OCI-LY3 (cell line): Measurements from ENCODE around the gene PSMC3.

ENCODE experiments used
- H2AFZ ChIP-seq: fragments of 200-600, 300-600 bp; shearing (Covaris generic); 2 replicates; pipeline ENCODE4 v1.6.0; 2014; ENCODE audit warnings: antibody characterized with exemption, low read depth, low read length
- H3K27ac ChIP-seq: fragments of 200-600, 300-600 bp; sonication (generic); 2 replicates; pipeline ENCODE4 v1.5.1; 2014; ENCODE audit warnings: mild to moderate bottlenecking, low read length, moderate library complexity, mixed read lengths
- H3K27me3 ChIP-seq: fragments of 200-600, 300-600 bp; sonication (generic); 2 replicates; pipeline ENCODE4 v1.6.1; 2014; ENCODE audit warnings: low read depth, low read length, mixed read lengths
- H3K36me3 ChIP-seq: fragments of 200-600, 300-600 bp; sonication (generic); replicated peaks from 2 replicates; pipeline ENCODE3; 2014; ENCODE audit warnings: low read depth, low read length, mixed read lengths
- H3K4me1 ChIP-seq: fragments of 300-600, 200-600 bp; sonication (generic); 2 replicates; pipeline ENCODE4 v1.6.1; 2014; ENCODE audit warnings: low read length, mixed read lengths
- H3K4me2 ChIP-seq: fragments of 200-600, 300-600 bp; sonication (generic); 2 replicates; pipeline ENCODE4 v1.6.1; 2014; ENCODE audit warnings: low read length, mixed read lengths
- H3K4me3 ChIP-seq: fragments of 300-600, 200-600 bp; sonication (generic); 2 replicates; pipeline ENCODE4 v1.5.1; 2014; ENCODE audit warnings: antibody characterized with exemption, mild to moderate bottlenecking, low read length, moderate library complexity
- H3K79me2 ChIP-seq: fragments of 300-600, 200-600 bp; shearing (Covaris generic); 2 replicates; pipeline ENCODE4 v1.6.1; 2014; ENCODE audit warnings: mild to moderate bottlenecking, low read length, mixed read lengths
- H3K9ac ChIP-seq: fragments of 300-600, 200-600 bp; shearing (Covaris generic); 2 replicates; pipeline ENCODE4 v1.6.0; 2014; ENCODE audit warnings: mild to moderate bottlenecking, low read length, moderate library complexity
- H3K9me3 ChIP-seq: fragments of 200-600, 300-600 bp; shearing (Covaris generic); 2 replicates; pipeline ENCODE4 v1.6.1; 2014; ENCODE audit warnings: low read length, mixed read lengths; ENCODE audit not compliant: insufficient read depth
- H4K20me1 ChIP-seq: fragments of 200-600, 300-600 bp; sonication (generic); 2 replicates; pipeline ENCODE4 v1.6.1; 2016; ENCODE audit warnings: low read length, mixed read lengths; ENCODE audit not compliant: insufficient read depth
- EZH2phosphoT487 ChIP-seq: fragments of 200-600 bp; shearing (Covaris generic); IDR thresholded peaks from 2 replicates; pipeline ENCODE4 v1.6.1; 2018; ENCODE audit warnings: antibody characterized with exemption, mixed run types, low read depth
- TF ChIP-seq, protein P1 (sequence below): fragments of 200-600, 300-600 bp; sonication (generic); IDR thresholded peaks from 2 replicates; pipeline ENCODE4 v1.5.1; 2014; ENCODE audit warnings: antibody characterized with exemption, low read length, low read depth

The PSMC3 gene

DNA sequence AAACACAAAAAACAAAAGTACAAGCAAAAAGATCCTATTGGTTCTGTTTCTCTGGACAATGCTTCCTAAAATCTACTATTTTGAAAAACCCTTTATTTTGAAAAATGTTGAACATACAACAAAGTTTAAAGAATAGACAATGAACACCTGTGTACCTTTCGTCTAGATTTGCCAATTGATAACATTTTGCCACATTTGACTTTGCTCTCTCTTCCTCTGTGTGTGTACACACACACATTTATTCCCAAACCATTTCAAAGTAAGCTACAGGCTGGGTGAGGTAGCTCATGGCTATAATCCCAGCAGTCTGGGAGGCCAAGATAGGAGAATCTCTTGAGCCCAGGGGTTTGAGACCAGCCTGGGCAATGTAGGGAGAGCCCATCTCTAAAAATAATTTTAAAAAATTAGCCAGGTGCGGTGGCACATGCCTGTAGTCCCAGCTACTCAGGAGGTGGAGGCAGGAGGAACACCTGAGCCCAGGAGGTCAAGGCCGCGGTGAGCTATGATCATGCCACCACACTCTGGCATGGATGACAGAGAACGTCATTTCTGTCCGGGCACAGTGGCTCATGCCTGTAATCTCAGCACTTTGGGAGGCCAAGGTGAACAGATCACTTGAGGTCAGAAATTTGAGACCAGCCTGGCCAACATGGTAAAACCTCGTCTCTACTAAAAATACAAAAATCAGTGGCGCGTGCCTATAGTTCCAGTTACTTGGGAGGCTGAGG lies 5.3 kb upstream of the PSMC3 start:
- Histone ChIP-seq H3K4me3 (no peak overlapping the region), H3K36me3 (no peaks in the 10 kb centered on the region)
- TF ChIP-seq, protein P1, sequence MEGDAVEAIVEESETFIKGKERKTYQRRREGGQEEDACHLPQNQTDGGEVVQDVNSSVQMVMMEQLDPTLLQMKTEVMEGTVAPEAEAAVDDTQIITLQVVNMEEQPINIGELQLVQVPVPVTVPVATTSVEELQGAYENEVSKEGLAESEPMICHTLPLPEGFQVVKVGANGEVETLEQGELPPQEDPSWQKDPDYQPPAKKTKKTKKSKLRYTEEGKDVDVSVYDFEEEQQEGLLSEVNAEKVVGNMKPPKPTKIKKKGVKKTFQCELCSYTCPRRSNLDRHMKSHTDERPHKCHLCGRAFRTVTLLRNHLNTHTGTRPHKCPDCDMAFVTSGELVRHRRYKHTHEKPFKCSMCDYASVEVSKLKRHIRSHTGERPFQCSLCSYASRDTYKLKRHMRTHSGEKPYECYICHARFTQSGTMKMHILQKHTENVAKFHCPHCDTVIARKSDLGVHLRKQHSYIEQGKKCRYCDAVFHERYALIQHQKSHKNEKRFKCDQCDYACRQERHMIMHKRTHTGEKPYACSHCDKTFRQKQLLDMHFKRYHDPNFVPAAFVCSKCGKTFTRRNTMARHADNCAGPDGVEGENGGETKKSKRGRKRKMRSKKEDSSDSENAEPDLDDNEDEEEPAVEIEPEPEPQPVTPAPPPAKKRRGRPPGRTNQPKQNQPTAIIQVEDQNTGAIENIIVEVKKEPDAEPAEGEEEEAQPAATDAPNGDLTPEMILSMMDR: no peak
- no peak for TF ChIP-seq EZH2phosphoT487

DNA sequence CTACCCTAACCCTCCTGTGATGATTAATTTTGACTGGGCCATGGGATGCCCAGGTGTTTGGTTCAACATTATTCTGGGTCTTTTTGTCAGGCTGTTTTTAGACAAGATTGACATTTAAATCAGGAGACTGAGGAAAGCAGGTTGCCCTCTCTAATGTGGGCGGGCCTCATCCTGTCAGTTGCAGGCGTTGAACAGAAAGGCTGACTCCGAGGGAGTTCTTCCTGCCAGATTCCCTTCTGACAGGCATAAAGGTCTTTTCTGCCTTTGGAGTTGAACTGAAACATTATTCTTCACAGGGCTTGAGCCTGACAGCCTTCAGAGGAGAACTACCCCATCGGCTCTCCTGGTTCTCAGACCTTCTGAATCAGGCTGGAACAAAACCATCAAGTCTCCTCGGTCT lies 4.3 kb upstream of the PSMC3 start:
- Histone ChIP-seq H3K27ac (no peak overlapping the region), H3K4me3 (no peak overlapping the region), H2AFZ (no peak overlapping the region), H3K36me3 (no peaks in the 10 kb centered on the region), H3K27me3 (no peaks in the 10 kb centered on the region), H3K79me2 (peaks cover 7% of the 10 kb centered on the region), H3K4me1 (peaks cover 3% of the 10 kb centered on the region; the same call in 1 of the 2 replicates), H4K20me1 (no peaks in the 10 kb centered on the region), H3K4me2 (no peak overlapping the region), H3K9ac (no peak overlapping the region), H3K9me3 (no peaks in the 10 kb centered on the region)
- no peak for TF ChIP-seq EZH2phosphoT487
- TF ChIP-seq, protein P1: no peak

More for the DNA sequence above, 5.3 kb upstream of the PSMC3 start:
- no peaks in the 10 kb centered on the region for H4K20me1 ChIP-seq
- no peaks in the 10 kb centered on the region for H3K79me2 ChIP-seq
- H2AFZ ChIP-seq: no peak overlapping the region
- H3K4me1 ChIP-seq: peaks cover 3% of the 10 kb centered on the region; the same call in 1 of the 2 replicates
- no peak overlapping the region for H3K4me2 ChIP-seq
- H3K27ac ChIP-seq: no peak overlapping the region
- H3K9me3 ChIP-seq: no peaks in the 10 kb centered on the region
- H3K9ac ChIP-seq: no peak overlapping the region
- no peaks in the 10 kb centered on the region for H3K27me3 ChIP-seq

DNA sequence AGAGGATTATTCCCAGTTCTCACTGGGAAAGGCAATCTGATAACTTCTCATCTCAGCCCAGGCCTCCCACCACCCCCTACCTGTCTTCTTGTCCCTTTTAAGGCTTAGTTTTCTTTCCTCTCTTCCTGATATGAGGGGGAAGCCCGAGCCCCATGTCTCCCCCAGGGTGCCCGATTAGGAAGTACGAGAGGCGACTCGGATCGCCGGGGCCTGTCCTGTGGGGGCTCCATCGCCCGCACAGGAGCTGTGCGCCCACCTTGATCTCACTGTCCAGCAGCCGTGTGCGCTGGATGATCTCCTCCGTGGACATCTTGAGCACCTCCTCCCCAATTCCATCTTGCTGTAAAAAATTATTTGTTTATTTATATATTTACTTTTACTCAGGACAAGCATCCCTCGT lies 628 bp downstream of the PSMC3 start:
- H3K36me3 ChIP-seq: peaks cover 34% of the 10 kb centered on the region
- H3K79me2 ChIP-seq: peaks cover 26% of the 10 kb centered on the region
- peak overlapping the region; percentile 81 for H3K9ac ChIP-seq
- peak overlapping the region; percentile 96 for H3K4me2 ChIP-seq
- peak overlapping the region; percentile 76 for H3K27ac ChIP-seq
- no peak for TF ChIP-seq EZH2phosphoT487
- TF ChIP-seq, protein P1: no peak
- no peaks in the 10 kb centered on the region for H3K9me3 ChIP-seq
- H3K4me1 ChIP-seq: peaks cover 12% of the 10 kb centered on the region
- no peaks in the 10 kb centered on the region for H4K20me1 ChIP-seq
- no peaks in the 10 kb centered on the region for H3K27me3 ChIP-seq
- H2AFZ ChIP-seq: peak overlapping the region; percentile 89; the same call in 1 of the 2 replicates
- H3K4me3 ChIP-seq: peak overlapping the region; percentile 84

DNA sequence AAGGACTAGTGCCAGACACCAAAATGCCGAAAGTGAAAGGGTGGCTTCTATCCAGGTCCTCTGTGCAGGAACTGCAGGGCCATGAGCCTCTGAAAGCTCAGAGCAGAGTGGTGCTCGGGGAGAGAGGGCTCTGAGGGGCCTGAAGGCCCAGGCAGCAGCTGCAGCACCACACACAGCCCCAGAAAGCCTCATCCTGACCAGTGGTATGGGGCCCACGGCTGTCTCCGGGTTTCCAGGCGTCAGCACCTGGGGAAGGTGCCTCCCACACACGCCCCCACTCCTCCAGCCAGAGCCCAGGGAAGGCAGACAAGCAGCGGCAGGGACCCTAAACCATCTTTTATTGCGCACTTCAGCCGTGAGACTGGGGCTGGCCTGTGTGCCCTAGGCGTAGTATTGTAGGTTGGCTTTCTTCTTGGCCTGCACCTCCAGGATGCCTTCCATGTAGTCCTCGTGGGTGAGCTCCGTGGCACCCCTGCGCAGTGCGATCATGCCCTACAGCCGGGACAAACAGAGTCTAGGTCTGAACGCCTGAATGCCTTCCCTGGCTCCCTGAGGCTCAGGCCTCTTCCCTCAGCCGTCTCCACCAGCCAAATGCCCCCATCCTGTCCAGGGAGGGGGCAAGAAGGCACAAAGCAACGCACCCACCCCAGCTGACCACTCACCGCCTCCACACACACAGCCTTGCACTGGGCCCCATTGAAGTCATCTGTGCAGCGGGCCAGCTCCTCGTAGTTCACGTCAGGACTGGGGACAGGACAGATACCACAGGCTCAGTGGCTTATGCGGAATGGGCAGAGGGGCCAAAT lies 7.6 kb downstream of the PSMC3 start:
- no peak overlapping the region for H3K27ac ChIP-seq
- no peak overlapping the region for H3K9ac ChIP-seq
- no peaks in the 10 kb centered on the region for H3K9me3 ChIP-seq
- H3K4me3 ChIP-seq: no peak overlapping the region
- no peaks in the 10 kb centered on the region for H3K27me3 ChIP-seq
- TF ChIP-seq EZH2phosphoT487: no peak
- TF ChIP-seq, protein P1: no peak
- H3K79me2 ChIP-seq: 0 out of 2 replicates have a peak, but pooled peaks cover under 1% of the 10 kb centered on the region
- H2AFZ ChIP-seq: no peak overlapping the region
- H4K20me1 ChIP-seq: no peaks in the 10 kb centered on the region
- H3K4me1 ChIP-seq: no peaks in the 10 kb centered on the region
- H3K36me3 ChIP-seq: peaks cover 52% of the 10 kb centered on the region
- no peak overlapping the region for H3K4me2 ChIP-seq
